ENCODE measurements around the gene RIMBP2.

DNA sequence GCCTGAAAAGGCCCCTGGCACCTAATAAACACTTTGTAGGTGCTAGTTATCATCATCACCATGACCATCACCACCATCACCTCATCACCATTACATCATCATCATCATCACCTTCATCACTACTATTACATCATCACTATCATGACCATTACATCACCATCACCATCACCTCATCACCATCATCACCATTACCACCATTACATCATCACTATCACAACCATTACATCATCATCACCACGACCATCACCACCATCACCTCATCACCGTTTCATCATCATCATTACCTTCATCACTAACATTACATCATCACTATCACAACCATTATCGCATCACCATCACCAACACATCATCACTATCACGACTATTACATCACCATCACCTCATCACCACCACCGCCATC, 132.8 kb downstream of the RIMBP2 start:
- TF ChIP-seq, protein P1, sequence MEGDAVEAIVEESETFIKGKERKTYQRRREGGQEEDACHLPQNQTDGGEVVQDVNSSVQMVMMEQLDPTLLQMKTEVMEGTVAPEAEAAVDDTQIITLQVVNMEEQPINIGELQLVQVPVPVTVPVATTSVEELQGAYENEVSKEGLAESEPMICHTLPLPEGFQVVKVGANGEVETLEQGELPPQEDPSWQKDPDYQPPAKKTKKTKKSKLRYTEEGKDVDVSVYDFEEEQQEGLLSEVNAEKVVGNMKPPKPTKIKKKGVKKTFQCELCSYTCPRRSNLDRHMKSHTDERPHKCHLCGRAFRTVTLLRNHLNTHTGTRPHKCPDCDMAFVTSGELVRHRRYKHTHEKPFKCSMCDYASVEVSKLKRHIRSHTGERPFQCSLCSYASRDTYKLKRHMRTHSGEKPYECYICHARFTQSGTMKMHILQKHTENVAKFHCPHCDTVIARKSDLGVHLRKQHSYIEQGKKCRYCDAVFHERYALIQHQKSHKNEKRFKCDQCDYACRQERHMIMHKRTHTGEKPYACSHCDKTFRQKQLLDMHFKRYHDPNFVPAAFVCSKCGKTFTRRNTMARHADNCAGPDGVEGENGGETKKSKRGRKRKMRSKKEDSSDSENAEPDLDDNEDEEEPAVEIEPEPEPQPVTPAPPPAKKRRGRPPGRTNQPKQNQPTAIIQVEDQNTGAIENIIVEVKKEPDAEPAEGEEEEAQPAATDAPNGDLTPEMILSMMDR (optimal IDR thresholded peaks at IDR 0.05 in 1 of 3, IDR thresholded peaks at IDR 0.05 in 1 of 3, conservative IDR thresholded peaks at IDR 0.05 in 1 of 3; ENCODE audit: extremely low read depth in 1 of 3, insufficient read depth in 2 of 3, low read length in 3 of 3) = no peak
- no peak for TF ChIP-seq EZH2 (IDR thresholded peaks at IDR 0.05; ENCODE audit: low read length)
